Measurements from ENCODE around the gene RNPEPL1.

RNPEPL1 gene

DNA sequence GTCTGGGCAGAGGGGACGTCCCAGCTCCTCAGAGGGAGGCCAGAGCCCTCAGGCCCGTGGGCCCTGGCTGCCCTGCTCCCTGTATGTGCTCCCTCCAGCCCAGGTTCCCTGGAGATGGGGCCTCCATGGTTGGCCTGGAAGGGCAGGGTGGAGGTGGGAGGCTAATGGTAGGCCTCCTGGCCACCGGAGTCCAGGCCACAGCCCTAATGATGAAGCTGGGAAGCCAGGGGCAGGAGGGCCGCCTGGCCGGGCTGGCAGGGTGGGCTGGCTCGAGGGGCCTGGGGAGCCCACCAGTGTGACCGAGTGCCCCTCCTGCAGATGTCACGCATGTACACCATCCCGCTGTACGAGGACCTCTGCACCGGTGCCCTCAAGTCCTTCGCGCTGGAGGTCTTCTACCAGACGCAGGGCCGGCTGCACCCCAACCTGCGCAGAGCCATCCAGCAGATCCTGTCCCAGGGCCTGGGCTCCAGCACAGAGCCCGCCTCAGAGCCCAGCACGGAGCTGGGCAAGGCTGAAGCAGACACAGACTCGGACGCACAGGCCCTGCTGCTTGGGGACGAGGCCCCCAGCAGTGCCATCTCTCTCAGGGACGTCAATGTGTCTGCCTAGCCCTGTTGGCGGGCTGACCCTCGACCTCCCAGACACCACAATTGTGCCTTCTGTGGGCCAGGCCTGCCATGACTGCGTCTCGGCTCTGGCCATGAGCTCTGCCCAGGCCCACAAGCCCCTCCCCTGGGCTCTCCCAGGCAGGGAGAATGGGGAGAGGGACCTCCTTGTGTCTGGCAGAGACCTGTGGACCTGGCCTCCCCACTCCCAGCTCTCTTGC is 9.2 kb downstream of the RNPEPL1 start:
- no peak for DNase-seq

DNA sequence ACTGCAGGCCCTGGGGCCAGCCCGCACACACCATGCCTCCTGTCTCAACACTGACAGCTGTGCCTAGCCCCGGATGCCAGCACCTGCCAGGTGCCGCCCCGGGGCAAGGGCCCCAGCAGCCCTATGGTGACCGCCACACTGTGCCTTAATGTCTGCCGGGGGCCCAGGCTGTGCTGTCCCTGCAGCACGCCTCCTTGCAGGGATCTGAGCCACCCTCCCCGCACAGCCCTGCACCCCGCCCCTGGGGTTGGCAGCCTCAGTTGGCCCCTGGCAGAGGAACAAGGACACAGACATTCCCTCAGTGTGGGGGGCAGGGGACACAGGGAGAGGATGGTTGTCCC is 9.8 kb downstream of the RNPEPL1 start:
- DNase-seq = no peak

DNA sequence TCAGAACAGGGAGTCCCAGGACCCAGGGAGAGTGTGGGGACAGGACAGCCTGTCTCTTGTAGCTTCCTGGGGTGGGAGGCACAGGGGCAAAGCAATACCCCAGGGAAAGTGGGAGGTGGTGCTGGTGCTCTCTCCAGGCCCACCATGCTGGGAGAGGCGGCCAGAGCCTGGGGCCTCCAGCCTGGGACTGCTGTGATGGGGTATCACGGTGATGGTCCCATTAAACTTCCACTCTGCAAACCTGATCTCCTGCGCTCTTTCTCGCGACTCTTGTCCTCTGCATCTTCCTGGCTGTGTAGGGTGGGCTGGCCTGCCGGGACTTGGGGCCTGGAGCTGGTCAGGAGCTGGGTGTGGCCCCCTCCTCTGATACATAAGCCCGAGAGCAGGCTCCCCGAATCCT is 10.2 kb downstream of the RNPEPL1 start:
- no peak for DNase-seq

DNA sequence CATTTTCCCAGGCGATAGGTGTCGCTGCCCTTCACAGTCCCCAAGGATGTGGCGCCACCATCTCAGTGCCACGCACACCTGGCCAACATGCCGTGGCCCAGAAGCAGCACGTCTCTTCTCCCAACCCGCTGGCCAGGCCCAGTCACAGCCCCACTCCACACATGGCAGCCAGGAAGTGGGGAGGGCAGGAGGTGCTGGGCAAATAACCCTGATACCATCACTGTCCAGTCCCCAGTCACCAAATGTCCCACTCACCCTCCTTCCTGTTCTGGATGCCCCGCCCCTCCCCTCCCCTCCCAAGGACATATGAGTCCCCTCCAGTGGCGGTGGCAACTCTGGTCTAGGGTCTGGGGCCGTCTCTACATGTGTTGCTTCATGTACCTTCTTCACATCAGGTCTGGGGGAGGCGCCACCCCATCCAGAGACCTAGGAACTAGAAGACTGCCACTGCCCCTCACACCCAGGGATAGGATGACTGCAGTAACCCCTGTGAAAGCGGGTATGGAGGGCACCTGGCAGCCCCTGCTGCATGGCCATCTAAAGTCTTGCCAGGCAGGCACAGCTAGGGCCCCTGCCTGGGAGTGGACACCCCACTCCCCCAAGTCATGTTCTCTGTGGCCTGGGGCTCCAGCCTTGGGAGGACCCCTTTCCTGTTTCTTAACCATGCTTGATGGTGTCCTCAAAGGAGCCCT is 10.9 kb downstream of the RNPEPL1 start:
- no peak for DNase-seq

DNA sequence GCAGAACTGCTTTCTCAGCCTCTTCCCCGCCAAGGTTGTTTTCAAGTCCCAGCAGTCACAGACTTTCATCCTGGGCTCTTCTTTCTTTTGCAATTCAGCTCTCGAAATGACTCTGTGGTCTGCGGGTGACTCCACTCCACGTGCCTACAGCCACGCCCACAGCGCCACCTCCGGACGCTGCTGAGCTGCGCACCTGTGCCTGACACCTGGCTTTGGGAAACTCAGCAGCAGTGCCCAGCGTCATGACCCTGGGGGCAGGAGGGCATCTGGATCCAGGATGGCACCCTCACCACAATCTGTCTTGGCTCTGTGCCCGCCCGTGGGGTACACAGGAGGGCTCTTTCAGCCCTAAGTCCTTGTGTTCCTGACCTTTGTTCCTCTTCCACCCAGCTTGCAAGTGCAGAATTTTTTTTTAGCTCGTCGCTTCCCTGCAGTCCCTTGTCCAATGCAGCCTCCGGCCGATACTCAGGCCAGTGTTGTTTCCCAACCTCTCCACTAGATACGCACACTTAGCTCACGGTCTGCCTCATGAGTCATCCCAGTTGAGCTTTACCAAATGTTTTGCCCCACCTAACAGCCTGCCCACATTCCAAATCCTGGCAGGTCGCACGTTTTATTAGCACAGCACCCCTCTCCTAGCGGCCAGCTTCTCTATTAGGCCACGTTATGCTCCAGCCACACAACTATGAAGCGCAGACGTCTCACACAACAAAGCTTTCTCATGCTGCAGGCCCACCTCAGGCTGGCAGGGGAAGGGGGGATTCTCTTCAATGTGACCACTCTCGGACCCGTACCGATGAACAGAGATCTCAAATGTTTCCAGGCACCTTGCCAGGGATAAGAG is 11.7 kb downstream of the RNPEPL1 start:
- DNase-seq = no peak

DNA sequence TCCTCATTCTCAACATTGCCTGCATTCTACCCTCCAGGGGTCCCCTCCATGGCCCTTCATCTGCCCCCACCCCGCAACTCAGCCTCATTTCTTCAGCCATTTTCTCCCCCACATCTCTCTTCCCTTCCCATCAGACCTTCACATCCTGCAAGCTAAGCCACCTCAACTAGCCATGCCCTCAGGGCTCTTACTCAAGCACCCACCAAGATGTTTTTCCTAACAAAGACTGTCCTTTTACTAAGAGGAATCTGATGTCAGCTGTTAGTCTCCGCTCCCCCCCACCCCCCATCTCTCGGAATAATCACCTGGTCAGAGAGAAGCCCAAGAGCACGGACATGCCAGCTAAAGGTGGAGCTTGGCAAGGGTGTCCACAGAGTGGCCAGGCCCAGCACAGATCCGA is 13.5 kb downstream of the RNPEPL1 start:
- no peak for DNase-seq

DNA sequence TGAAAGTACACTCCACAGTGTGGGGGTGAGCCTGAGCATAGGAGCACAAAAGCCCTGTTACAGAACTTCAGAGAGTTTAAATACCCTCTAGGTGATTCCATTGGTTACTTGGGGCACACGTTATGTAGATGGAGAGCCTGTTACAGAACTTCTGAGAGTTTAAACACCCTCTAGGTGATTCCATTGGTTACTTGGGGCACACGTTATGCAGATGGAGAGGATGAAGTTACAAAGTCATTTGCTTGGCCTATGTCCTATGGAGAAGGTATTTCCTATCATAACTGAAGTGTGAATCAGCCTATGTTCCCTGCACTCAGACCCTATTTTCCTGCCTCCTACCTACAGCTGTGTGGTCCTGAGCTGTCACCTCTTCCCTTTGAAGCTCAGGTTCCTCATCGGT is 14.5 kb downstream of the RNPEPL1 start:
- no peak for DNase-seq

DNA sequence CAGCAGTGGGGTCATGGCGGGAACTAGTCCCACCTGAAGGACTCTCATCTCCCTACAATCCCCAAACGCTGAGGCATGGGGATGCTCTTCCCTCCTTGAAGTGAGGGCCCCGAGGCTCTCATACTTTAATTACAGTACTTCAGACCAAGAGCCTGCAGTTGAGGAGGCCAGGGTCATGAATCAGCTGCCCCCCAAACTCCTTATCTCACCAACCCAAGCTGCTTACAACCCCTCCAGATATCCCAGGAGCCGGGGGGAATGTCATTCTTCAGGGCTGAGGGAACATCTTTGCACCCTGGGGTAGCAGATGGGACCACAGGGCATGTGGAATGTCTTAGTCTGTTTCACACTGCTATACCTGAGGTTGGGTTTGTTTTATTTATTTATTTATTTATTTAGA is 15.5 kb downstream of the RNPEPL1 start:
- no peak for DNase-seq

DNA sequence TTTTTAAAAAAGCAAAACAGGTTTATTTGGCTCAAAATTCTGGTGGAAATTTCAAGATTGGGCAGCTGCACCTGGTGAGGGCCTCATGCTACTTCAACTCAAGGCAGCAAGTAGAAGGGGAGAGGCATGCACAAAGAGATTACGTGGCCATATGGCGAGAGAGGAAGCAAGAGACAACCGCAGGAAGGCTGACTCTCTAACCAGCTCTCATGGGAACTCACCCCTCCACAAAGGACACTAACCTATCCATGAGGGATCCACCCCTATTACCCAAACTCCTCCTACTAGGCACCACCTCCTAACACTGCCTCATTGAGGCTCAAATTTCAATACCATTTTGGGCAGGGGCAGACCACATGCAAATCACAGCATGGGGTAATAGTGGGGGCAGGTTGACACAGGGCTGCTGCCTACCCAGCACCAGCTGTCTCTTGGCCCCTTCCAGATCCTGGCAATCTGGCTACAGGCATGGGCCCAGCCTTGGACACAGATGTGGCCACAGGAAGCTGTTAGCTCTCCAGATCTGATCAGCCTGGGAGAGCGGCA is 16.3 kb downstream of the RNPEPL1 start:
- no peak for DNase-seq

DNA sequence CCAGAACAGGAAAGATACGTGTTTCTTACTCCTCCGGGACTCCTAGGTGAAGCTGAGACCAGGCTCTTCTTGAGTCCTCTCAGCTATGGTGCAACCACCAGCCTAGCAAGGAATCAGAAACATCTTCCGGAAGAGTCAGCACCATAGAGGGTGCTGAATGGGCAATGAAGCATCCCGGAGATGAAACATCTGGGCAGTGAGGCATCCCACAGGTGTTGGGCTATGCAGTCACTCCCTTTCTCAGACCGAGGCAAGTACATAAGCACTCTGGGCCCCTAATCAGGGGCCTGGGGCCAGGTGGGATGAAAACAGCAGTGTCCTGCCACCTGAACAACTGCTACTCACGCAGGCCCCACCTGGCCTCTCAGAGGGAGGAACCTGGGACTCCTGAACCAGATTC is 16.8 kb downstream of the RNPEPL1 start:
- no peak for DNase-seq

DNA sequence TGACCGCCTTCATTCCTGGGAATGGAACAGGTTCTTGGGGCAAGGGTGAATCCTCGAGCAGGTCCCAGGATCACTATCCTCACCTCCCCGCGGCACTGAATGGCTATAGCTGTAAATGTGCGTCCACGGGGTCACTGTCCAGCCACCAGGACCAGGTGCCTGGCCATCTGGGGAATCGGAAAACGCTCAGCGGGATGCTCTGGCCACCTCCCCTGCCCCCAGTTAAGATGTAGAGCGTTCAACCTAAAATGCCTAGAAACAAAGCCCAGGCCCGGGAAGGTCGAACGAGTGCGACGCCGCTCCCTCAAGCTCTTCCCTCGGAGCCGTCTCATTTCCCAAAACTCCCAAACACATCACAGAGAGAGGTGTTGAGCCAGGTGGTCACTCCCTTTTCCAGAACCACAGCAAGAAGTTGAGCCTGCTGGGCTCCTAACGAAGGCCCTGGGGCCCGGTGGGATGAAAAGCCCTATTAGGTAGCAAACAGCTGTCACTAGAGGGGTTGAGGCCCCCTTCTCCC is 17.5 kb downstream of the RNPEPL1 start:
- no peak for DNase-seq

DNA sequence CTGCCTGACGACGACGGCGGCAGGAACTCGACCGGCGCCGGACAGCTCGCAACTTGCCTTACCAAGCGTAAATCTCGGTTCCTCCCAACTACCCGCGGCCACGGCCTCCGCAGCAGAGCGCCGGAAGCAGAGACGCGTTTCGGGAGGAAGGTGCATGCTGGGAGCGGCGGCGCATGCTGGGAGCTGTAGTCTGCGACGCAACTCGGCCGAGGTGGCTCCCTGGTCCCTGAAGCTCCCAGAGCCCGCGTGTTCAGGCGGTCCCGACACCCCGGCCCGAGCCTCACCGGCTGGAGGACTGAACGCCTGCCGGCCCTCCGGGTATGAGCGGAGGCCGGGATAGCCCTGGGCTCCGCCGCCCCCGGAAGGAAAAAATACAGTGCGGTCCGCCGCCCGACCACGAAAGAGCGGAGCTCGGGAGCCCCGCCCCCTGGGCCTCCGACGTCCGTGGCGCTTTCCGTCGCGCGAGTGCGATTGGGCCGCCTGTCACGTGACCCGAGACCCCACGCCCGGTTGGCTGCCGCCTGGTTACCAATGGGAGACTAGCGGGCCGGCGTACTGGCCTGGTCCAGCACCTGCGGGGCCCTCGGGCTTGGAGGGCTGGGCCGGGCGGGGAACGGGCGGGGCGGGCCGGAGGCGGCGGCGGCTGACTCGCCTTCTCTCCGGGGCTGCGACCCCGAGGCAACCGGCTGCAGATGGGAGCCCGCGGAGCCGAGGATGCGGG is 18.1 kb downstream of the RNPEPL1 start, which contains the start of gene CAPN10:
TSS of gene CAPN10 (plus strand) at position 537 of the 721 bp plus-strand sequence. CDS start at position 715, 178 bp downstream.
- DNase-seq = peak; percentile 75

DNA sequence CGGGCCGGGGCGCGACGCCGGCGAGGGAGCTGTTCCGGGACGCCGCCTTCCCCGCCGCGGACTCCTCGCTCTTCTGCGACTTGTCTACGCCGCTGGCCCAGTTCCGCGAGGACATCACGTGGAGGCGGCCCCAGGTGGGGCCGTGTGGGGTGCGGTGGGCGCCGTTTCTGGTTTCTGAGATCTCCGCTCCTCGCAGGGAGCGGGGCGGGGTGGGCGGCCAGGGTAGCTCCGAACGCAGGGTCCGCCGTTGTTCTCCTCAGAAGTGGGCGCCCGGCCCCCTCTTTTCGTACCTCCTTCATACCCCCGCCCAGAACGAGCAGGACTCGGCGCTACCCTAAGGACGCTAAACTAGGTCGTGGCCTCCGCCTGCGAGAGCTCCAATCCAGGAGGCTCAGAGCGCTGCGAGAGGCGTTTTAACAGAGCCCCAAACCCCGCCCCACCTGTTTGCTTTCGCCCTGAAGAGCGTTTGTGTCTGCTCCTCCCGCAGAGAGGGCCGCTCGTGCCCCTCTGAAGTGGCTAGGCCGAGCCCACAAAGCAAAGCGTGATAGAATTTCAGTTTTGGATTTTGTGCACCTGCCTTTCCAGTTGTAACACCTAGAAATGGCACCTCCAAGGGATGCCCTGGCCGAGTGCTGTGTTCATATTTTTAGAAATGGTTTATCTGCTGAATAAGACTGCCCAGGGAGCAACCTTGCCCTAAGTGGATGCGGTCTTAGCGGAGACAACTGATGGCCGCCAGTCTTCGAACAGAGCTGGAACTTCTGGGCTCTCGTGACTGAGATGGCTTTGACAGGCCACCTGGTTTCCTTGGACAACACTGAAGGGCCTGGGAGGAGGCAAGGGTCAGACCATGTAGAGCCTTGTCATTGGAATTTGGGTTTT is 18.9 kb downstream of the RNPEPL1 start:
- no peak for DNase-seq

DNA sequence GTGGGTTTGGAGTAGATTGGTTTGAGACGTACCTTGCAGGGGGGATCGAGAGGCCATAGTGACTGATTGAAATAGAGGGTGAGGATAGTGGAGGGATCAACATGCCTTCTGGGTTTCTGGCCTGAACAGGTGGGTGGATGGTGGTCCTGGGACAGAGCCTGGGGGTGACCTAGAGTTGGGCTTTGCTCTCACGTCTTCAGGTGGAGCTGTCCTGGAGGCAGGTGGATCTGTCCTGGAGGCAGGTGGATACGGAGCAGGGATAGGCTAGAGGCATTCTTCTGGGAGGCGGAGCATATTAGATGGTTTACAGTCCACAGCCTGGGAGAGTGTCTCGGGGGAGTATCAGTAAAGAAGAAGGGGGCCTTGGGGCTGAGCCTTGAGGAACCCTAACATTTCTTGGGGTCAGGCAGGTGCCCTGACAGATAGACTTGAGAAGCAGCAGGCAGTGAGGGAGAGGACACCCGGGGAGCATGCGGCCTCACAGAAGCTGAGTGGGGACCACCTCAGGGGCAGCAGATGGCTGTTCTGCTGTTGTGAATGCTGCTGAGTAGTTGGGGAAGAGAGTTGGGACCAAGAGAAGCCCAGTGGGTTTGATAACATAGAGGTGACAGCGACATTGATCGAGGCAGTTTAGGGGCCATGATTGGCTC is 19.8 kb downstream of the RNPEPL1 start:
- DNase-seq = no peak

DNA sequence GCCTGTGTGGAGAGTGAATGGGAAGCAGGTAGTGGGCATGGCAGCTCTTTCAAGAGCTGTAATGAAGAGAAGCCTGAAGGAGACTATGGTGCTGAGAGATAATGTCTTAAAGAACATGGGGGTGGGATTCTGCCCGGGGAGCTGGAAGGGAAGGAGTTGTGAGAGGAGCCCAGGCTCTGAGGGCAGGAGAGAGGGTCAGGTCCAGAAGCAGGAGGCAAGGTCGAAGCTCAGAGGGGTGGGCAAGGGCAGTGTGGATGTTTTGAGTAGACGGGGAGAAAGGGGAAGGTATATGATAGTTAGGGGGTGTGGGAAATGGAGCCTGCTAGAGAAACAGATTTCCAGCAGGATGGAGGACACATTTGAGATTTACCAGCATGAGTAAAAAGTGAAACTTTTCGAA is 20.4 kb downstream of the RNPEPL1 start:
- DNase-seq = no peak

DNA sequence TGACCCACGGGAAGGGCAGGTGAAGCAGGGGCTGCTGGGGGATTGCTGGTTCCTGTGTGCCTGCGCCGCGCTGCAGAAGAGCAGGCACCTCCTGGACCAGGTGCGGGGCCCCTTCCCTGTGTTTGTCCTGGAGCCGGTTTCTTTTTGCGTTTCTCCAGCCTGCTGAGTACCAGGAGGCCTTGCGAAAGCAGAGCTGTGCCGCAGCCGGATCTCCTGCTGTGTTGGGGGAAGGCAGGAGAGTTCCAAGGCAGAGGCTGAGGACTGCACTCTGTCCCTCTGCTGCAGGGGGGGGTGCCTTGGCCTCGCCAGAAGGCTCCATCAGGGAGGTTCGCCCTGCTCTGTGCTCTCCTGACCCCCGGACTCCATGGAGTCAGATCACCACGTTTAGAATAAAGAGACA is 21.1 kb downstream of the RNPEPL1 start:
- no peak for DNase-seq

DNA sequence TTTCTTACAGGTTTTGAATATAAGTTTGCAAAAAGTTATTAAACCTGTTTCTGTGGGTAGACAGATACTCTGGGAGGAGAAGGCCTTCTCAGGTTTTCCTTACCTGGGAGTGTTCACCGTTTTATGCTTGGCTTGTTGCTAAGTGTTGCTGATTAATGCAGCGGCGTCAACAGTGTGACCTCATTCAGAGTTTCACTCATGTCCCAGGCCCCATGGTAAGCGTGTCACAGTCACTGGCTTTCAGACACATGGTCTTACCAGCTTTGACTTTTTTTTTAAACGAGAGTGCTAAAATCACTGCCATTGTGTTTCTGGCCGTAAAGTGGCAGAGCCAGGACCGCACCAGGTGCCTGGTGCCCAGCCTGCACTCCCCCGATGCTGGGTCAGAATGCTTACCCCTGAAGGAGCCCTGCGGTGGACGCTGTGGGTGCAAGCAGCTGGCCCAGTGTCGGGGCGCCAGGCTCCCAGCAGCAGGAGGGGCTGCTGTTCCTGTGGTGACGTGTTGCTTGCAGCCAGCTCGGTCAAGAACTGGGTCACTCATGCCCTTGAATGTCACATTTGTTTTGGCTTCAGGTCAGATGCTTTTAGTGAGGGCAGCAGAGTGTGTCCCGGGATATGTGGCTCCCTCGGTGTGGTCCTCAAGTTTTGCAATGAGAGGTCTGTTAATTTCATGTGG is 21.7 kb downstream of the RNPEPL1 start:
- DNase-seq = no peak

DNA sequence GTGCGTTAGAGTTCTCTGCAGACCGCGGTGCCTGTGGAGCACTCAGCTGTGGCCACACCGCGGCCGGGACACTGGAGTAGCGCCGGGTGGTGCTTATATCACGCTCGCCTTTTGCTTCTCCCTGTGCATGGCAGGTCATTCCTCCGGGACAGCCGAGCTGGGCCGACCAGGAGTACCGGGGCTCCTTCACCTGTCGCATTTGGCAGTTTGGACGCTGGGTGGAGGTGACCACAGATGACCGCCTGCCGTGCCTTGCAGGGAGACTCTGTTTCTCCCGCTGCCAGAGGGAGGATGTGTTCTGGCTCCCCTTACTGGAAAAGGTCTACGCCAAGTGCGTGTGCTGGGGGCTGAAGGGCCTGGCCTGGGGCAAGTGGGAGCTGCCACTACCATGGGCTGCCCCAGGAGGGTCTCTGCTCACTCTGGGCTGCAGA is 22.4 kb downstream of the RNPEPL1 start:
- DNase-seq = no peak

DNA sequence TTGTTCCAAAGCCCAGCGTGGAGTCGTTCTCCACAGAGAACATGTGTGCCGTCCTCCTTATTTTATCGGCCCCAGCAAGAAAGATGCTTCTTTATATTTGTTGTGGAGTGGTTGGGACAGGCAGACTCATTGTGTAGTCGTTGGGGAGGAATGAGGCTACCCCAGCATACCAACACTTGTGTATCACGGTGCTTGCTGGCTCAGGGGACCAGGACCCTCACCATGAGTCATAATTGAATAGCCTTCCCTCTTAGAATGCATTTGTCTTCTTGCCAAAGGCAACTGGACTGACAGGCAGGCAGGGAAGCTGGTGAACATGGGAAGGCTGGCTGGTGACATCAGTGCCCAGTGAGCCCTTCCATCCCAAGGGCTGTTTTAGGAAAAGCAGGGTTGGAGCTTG is 22.9 kb downstream of the RNPEPL1 start:
- no peak for DNase-seq

DNA sequence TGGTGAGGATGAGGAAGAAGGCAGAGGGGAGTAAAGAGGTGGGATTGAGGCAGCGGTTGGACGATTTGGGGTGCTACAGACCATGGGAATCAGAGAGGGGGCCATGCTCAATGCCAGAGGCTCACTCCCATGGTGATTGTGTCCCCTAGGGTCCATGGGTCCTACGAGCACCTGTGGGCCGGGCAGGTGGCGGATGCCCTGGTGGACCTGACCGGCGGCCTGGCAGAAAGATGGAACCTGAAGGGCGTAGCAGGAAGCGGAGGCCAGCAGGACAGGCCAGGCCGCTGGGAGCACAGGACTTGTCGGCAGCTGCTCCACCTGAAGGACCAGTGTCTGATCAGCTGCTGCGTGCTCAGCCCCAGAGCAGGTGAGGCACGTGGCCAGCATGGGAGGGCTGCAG is 23.5 kb downstream of the RNPEPL1 start:
- no peak for DNase-seq

Measured in NCI-H2081 treated with DMSO at 0.1 percent for 48 hours (cell line).